Esophagus squamous epithelium (tissue), 4 donors: ENCODE results near the gene VPS35L.

ENCODE experiments used
- CTCF ChIP-seq, 6 experiments: fragments of 450-650 bp in 4 of 6; fragments of 200-600 bp in 2 of 6; sonication (generic) in 2 of 6; IDR thresholded peaks; one replicate each; pipeline ENCODE4 v1.5.1; 2016 to 2019; ENCODE audit warnings: antibody characterized with exemption in 6 of 6, mild to moderate bottlenecking in 4 of 6, moderate library complexity in 4 of 6
- POLR2A ChIP-seq, 4 donors: fragments of 450-650 bp; IDR thresholded peaks; one replicate each; pipeline ENCODE4 v1.6.1; 2017; ENCODE audit warnings: antibody characterized with exemption in 4 of 4, mild to moderate bottlenecking in 4 of 4, moderate library complexity in 3 of 4

- TF ChIP-seq CTCF (IDR thresholded peaks at IDR 0.05) (no peak), POLR2A (IDR thresholded peaks at IDR 0.05) (no peak)
Measured at GRCh38 chr16:19605701-19606100, 50.2 kb downstream of the VPS35L start.
